HG03378 (cell line): ENCODE measurements around the gene AMER3.

Source experiments
- ATAC-seq: cut with Tn5 transposase; IDR thresholded peaks from one replicate; pipeline ENCODE4 v1.9.1; 2021; ENCODE audit warnings: mild to moderate bottlenecking, moderate library complexity; ENCODE audit not compliant: unreplicated experiment

The AMER3 gene

DNA sequence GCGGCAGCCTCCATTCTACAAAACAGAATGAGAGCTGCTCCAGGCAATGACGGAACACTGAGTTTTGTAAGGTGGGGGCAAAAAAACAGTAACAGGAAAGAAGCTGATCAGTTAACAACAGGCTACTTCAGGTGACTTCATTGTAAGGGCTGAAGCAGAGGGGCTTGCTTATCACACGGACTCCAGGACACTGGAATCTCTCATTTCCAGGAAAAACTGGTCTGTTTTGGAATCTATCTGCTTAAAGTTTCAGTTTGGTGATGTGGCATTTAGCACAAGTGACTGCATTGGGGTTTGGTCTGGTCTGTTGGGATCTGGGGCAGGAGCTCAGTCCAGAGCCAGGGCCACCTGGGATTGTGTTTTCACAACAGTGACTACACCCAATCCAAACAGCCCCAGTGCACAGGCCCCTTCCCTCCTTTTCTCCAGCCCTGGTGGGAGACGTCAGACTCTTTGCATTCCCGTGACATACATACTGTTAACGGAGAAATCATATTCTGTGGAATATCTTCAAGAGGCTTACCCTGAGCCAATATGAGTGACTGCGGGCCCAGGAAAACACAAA lies 14.1 kb downstream of the AMER3 start:
- ATAC-seq = no peak

DNA sequence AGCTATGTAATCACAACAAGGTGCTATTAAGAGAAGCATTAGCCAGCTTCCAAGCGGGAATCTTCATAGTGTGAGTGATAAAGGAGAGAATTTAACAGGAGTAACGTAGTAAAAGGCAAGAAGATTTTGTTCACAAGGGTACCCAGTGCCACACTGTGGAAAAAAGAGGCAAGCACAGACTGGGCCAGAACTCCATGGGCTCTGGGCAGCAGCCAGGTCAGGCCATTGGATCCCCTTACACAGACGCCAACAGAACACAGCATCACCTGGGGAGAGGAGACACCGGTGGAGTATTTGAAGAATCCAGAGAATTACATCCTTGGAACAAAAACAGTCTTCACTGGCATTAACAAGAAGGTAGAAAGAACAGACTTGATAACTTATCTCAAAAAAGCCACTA lies 21.2 kb downstream of the AMER3 start:
- ATAC-seq = no peak

DNA sequence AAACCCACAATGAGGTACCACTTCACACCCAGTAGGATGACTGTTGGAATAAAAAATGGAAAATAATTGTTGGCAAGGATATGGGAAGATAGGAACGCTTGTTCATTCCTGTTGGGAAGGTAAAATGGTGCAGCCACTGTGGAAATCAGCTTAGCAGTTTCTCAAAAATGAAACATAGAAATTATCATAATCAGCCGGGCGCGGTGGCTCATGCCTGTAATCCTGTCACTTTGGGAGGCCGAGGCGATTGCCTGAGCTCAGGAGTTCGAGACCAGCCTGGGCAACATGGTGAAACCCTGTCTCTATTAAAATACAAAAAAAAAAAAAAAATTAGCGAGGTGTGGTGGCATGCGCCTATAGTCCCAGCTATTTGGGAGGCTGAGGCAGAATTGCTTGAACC lies 23.4 kb downstream of the AMER3 start:
- no peak for ATAC-seq

GRCh38 chr2:130785466-130786055 lies 30.2 kb downstream of the AMER3 start:
- no peak for ATAC-seq

GRCh38 chr2:130786076-130786475 lies 30.7 kb downstream of the AMER3 start:
- ATAC-seq = no peak

- ATAC-seq = no peak
Measured at GRCh38 chr2:130787841-130788240, 32.5 kb downstream of the AMER3 start.

DNA sequence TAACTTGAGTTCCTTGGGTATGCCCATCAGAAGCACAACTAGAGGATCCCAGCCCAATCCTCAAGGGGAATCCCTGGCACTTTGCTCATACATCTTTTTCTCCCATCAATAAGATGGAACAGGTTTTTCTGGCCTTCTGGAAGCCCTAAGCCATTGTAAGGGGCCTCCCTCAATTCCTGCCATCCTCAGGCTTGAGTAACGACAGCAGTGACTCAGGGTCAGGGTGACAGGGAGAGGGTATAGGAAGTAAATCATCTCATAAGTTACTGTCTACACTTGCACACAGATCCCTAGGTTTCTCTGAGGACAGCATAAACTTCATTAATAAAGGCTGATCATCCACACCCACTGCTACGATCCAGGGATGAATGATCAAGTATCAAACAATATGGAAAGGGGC lies 35.0 kb downstream of the AMER3 start:
- no peak for ATAC-seq

- ATAC-seq = no peak
Measured at GRCh38 chr2:130790804-130791616, 35.7 kb downstream of the AMER3 start.

DNA sequence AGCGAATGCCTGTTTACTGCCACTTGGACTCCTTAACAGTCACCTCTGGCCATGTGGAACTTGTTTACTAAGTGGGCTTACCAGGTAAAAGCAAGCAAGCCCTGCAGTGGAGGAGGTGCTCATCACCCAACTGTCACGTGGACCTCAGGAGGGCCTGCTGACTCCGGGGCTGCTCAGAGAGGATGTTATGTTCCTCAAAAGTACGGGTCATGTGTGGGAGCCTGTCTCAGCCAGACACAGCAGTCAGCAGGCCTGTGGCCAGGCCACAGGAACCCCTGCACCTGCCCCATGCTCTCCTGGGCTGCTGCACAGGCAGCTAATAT lies 36.2 kb downstream of the AMER3 start:
- no peak for ATAC-seq

GRCh38 chr2:130795431-130795830 lies 40.1 kb downstream of the AMER3 start:
- ATAC-seq = no peak

- ATAC-seq = no peak
Measured at GRCh38 chr2:130796290-130796689, 41.0 kb downstream of the AMER3 start.

DNA sequence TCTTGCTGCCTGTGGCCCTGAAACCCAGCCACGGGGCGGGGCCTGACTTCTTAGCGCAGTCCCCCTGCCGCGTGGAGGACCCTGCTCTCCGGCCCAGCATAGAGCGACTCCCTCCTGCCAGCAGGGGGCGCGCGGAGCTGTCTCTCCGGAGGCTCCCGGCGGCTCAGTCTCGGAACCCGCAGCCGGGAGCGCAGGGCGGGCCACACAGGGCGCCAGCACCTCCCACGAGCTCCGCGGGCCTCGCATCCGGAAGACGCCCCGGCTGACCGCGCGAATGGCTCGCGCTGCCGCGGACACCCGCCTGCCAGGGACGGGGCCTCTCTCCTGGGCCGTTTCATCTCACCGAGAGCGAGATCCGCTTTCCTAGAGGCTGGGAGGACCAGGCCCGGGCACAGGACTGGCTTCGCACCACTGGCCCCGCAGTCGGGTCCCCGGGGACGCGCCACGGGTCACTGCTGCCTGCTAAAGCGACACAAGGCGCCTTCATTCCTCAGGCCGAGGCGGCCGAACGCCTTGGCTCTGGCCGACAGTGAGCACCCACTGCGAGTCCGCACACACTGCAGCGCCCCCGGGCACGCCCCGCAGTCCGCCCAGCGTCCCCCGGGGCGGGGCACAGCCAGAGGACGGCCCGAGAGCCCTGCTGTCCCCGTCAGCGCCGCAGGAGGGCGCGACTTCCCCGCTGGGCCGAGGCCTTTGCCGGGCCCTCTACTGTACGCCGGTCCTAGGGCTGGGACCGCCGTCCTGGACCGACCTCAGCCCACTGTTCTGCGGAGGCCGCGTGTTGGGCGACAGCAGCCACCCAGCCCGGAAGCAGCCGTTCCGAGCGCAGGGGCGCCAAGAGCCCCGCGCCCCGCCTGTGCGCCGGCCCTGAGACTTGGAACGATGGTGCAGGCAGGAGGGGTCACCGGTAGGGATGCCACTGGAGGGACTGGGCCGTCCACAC lies 42.4 kb downstream of the AMER3 start:
- peak; percentile 78 for ATAC-seq

DNA sequence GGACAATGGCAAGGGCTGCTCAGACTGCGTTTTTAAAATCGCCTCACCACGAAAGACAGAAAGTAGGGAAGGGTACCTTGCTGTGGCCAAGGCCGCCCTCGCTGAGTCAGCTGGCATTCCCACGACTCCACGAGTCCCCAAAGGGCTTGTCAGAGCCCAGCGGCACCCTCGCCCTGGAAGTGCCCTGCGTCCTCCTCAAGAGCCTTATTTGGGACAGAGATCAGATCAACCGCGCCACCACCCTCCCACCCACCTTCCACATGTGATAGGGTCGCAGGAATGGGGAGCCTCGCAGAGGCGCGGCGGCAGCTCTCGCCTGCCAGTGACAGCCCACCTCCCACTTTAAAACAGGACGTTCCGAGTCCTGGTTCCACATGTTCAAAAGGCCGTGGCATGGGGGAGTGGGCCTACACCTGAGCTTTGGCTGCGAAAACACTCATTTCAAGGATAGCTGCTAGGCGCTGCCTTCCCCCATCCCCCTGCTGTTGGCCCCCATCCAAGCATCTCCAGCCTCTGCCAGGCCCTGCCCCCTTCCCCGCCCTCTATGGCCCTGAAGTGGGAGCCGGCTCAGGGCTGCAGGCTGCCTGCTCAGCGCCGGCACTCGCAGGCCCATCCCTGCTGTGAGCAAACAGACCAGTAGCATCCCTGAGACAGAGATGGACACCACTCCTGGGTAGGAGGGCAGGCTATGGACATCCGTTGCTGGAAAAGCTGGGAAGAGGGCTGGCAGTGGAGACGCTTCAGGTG lies 43.3 kb downstream of the AMER3 start:
- ATAC-seq = no peak

GRCh38 chr2:130799295-130799694 lies 44.0 kb downstream of the AMER3 start:
- no peak for ATAC-seq

- no peak for ATAC-seq
Measured at GRCh38 chr2:130805613-130806012, 50.3 kb downstream of the AMER3 start.

DNA sequence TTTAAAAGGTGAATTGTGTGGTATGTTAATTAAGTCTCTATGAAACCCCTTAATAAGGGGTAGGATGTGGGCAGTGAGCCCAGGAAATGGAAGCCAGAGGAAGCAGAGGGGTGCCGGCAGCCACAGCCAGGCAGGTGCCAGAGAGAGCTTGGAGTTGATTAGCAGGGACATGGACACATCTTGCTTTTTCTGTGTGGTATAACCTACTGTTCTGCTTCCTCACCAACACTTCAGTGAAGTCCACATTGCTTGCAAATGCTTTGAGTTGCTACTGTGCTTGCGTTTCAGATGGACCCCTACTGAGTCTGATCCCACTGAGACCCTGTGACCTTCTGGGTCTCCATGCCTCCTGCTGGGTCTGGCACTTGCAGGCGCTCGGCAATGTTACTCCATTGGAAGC lies 51.0 kb downstream of the AMER3 start:
- no peak for ATAC-seq

DNA sequence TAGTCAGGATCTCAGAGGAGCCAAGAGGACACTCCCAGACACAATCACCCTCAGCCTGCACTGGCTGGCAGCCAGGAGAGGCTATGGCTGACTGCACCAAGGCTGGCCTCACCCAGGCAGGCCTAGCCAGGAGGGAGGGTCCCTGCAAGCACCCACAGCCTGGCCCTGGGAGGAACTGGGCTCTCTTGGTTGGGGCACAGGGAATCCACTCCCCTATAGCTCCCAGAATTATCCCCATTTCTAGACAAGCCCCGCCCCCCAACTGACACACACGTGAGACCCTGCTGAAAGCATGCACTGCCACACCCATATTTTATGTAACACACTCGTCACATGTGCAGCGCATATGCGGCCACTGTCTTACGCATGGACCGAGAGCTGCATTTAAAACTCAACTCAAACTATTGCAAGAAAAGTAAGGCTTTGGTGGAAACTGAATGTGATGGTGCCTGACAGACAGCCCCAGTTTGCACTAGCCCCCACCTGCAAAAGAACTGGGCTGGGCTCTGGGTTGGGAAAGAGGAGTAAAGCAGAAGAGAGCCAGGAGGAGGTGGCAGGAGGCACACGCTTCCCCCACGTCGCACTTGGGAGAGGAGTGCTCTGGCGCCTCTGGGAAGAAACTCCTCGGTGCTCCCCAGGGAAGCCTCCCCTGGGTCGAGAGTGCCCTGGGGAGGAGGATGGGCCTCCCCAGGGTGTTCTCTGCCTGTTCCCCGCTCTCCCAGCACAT lies 52.5 kb downstream of the AMER3 start:
- no peak for ATAC-seq

DNA sequence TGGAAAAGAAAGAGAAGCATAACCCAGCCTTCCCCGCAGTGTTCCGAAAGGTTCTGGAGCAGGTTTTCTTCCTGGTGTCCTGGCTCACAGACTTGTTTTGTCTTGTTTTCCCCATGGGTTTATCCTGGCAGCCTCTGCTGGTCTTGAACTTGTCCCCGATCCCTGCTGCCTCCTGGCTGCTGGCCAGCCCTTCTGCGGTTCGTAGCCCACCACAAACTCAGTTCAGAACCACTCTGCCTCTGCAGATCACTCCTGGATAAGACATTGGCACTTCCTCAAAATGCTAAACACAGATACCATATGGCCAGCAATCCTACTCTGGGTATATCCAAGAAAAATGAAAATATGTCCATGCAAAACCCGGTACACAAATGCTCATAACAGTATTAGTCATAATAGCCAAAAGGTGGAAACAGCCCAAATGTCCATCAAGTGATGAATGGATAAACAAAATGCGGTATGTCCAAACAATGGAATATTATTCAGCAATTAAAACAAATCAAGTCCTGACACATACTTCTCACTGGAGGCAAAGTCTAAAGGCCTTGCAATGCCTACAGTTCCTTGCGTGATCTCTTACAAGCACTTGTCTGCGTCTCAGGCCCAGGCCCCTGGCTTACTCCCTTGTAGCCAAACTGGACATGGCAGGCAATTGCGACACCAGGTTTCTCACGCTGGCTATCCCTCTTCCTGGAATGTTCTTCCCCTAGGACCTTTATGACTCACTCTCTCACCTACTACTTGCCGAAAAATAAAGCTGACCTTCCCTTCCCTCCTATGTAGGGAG lies 53.3 kb downstream of the AMER3 start:
- ATAC-seq = no peak

DNA sequence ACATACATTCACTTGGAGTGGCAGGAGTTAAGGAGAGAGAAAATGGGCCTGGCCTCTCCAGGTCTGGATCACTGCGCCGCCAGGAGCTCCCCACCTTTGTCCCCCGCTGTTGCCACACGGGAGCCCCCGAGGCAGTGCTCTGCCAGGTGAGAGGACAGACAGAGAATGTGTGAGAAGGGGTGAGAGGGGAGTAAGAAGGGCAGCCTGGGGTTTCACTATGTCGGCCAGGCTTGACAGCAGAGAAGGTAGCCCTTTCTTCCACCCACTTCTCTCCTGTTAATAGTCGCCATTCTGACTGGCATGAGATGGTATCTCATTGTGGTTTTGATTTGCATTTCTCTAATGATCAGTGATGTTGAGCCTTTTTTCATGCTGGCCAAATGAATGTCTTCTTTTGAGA lies 55.1 kb downstream of the AMER3 start:
- no peak for ATAC-seq
